ENCODE results near the gene EFR3B. TPM values are rescaled to one million over a fixed set of nuclear protein-coding genes. Genes with fewer than 3 reads are reported as not detected.
"Not testable (repeated sequence)": the region's sequence is repeated elsewhere in the genome, so short reads cannot be mapped to it uniquely, and the experiment has no call there.

The EFR3B gene
- total RNA-seq, 1 donor from 2014 or later = 15.4 TPM

DNA sequence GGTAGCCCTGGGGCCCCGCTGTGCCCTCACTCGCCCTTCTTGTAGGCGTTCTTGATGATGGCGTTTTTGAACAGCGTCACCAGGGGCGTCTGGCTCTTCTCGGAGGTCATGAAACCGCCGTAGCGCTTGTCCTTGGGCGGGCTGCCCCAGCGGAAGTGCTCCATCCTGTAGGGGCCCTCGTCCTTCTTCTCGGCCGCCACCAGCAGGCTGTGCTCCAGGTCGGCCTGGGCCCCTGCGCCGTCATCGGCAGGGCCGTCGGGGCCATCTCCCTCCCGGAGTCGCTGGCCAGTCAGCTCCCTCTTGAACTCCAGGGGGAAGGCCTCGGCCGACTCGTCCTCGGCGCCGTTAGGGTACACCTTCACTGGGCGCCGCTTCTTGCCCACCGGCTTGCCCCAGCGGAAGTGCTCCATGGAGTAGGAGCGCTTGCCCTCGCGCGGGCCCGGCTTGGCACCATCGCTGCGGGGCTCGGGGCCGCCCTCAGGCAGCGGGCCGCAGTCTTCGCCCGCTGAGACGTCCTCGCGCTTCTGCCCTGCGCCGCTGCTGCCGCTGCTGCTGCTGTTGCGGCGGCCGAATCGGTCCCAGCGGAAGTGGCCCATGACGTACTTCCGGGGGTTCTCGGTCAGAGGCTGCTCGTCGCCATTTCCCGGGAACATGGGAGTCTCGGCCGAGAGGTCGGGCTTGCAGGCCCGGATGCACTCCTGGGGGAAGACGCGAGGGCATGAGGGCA lies 119.3 kb downstream of the EFR3B start:
- Mint-ChIP-seq H3K4me1 (peaks cover 13% of the 10 kb centered on the region), H3K27me3 (ENCODE audit: low read depth) (peaks cover 25% of the 10 kb centered on the region), H3K27ac (no peak overlapping the region), H3K9me3 (no peaks in the 10 kb centered on the region), H3K36me3 (no peaks in the 10 kb centered on the region), H3K4me3 (no peak overlapping the region)
- TF ChIP-seq, protein P1, sequence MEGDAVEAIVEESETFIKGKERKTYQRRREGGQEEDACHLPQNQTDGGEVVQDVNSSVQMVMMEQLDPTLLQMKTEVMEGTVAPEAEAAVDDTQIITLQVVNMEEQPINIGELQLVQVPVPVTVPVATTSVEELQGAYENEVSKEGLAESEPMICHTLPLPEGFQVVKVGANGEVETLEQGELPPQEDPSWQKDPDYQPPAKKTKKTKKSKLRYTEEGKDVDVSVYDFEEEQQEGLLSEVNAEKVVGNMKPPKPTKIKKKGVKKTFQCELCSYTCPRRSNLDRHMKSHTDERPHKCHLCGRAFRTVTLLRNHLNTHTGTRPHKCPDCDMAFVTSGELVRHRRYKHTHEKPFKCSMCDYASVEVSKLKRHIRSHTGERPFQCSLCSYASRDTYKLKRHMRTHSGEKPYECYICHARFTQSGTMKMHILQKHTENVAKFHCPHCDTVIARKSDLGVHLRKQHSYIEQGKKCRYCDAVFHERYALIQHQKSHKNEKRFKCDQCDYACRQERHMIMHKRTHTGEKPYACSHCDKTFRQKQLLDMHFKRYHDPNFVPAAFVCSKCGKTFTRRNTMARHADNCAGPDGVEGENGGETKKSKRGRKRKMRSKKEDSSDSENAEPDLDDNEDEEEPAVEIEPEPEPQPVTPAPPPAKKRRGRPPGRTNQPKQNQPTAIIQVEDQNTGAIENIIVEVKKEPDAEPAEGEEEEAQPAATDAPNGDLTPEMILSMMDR (IDR thresholded peaks at IDR 0.05; ENCODE audit: unreplicated experiment) = no peak
- no peak for DNase-seq (ENCODE audit: low spot score in 2 of 2, unreplicated experiment in 2 of 2)

DNA sequence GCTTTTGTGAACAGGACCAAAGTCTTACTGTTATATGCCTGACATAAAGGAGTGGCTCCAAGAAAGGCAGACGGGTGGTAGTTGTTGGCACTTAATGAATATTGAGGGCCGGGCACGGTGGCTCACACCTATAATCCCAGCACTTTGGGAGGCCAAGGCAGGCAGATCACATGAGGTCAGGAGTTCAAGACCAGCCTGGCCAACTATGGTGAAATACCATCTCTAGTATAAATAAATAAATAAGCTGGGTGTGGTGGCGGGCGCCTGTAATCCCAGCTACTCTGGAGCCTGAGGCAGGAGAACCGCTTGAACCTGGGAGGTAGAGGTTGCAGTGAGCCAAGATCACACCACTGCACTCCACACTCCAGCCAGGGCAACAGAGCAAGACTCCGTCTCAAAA lies 120.2 kb downstream of the EFR3B start:
- H3K36me3 Mint-ChIP-seq; DNase-seq (ENCODE audit: low spot score in 2 of 2, unreplicated experiment in 2 of 2); H3K27ac Mint-ChIP-seq; H3K9me3 Mint-ChIP-seq; H3K4me3 Mint-ChIP-seq: not testable (repeated sequence)
- peaks cover 13% of the 10 kb centered on the region for H3K4me1 Mint-ChIP-seq
- H3K27me3 Mint-ChIP-seq (ENCODE audit: low read depth) = peaks cover 34% of the 10 kb centered on the region

DNA sequence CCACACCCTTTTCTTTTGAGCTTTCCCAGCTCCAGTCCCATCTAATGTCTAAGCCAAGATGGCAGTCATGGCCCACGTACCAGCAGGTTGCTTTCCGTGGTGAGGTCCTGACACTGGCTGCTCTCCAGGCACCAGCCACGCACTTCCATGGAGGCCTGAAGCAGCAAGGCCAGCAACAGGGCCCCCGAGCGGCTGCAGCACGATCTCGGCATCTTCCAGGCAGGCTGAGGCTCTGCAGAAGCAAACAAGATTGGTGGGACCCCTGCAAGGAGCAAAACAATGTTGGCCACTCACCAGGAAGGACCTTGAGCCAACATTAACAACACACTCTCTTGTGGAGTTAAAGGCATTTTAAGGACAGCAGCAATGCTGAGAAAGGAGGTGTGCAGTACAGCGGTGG lies 122.7 kb downstream of the EFR3B start:
- peaks cover 59% of the 10 kb centered on the region for H3K27me3 Mint-ChIP-seq (ENCODE audit: low read depth)
- H3K4me3 Mint-ChIP-seq = no peak overlapping the region
- TF ChIP-seq, protein P1 (IDR thresholded peaks at IDR 0.05; ENCODE audit: unreplicated experiment) = no peak
- peaks cover 18% of the 10 kb centered on the region for H3K4me1 Mint-ChIP-seq
- H3K27ac Mint-ChIP-seq = no peak overlapping the region
- no peaks in the 10 kb centered on the region for H3K36me3 Mint-ChIP-seq
- H3K9me3 Mint-ChIP-seq = no peaks in the 10 kb centered on the region
- no peak for DNase-seq (ENCODE audit: low spot score in 2 of 2, unreplicated experiment in 2 of 2)

DNA sequence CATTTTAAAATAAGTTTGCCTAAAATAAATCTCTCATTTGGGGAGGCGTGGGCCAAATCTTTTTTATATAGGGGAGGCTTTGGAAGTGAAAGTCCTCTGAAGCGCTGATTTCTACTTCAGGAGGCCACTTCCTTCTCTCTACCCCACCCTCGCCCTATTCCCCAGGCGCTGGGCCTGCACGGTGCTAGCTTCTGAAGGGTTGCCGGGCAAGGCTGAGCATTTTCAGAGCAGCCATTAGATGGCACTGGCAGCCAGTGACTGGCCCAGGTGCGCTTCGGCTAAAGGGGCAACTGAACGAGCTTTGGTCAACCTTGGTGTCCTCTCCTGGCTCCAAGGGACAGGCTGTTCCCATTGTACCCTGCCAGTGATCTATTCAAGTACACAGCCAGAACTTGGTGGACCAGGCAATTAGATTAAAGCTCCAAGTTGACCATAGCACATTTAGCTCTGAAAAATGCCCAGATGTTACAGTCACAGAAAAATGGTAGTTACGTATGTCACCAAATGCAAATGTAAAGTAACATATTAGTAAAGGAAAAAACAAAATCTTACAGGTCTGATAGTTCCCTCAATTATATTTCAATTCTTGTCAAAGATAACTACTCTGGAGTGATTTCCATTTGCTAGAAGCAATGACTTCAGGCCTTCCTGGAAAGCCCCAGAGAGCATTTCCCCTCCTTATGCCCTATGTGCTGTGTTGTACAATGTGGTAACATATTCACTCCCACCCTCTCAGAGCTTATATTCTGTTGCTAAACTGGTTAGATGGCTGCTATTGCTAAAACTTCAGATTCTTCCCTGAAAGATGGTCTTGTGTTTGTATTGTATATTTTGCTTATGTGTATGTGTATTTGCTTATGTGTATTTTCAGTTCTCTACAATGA lies 124.4 kb downstream of the EFR3B start:
- Mint-ChIP-seq H3K4me3 (no peak overlapping the region), H3K27ac (no peak overlapping the region), H3K27me3 (ENCODE audit: low read depth) (peaks cover 75% of the 10 kb centered on the region), H3K4me1 (peaks cover 6% of the 10 kb centered on the region), H3K9me3 (no peaks in the 10 kb centered on the region), H3K36me3 (no peaks in the 10 kb centered on the region)
- TF ChIP-seq, protein P1 (IDR thresholded peaks at IDR 0.05; ENCODE audit: unreplicated experiment) = no peak
- no peak for DNase-seq (ENCODE audit: low spot score in 2 of 2, unreplicated experiment in 2 of 2)

DNA sequence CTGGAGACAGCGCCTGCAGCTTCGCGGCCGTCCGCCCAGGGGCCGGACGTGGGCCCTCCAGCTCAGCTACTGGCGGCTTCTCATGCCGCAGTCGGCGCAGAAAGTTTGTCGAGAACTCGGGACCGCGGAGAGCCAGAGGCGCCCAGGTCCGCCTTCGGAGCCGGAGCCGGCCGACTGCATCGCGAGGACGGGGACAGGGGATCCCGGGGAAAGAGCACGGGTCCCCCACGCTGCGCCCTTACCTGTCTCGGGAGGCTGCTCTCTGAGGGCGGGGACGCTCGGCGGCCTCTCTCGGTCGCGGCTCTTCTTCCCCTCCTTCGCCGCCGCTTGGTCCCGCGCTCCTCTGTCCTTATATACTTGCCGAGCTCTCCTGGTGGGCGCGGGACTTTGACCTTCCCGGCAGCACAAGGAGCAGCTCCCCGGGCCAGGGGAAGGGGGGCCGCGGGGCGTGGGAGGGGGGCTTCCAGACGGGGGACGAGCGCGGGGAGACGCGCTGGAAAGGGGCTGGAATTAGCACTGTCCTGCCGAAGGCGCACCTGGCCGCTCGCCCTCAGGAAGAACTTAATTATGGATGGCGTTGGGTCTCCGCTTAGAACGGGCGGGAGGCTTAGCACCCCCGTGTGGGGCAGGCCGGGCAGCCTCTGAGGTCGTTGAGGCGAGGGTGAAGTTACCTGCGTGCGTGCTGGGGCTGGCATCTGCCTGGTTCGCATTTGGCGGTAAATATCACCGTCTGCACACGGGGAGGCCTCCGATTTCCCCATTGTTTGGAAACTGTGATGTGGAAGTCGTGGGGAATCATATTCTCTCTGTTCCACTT lies 126.6 kb downstream of the EFR3B start, which contains the start of gene POMC:
Gene POMC, minus strand, starts transcription at position 325 of the 817 bp plus-strand sequence. CDS start 3,808 bp downstream, outside the sequence.
- H3K27me3 Mint-ChIP-seq (ENCODE audit: low read depth) = peaks cover 91% of the 10 kb centered on the region
- peak; percentile 33 to 54 for DNase-seq (ENCODE audit: low spot score in 2 of 2, unreplicated experiment in 2 of 2)
- no peaks in the 10 kb centered on the region for H3K9me3 Mint-ChIP-seq

More for the DNA sequence above, 126.6 kb downstream of the EFR3B start, which contains the start of gene POMC:
- Mint-ChIP-seq H3K4me1 (peaks cover 6% of the 10 kb centered on the region), H3K36me3 (no peaks in the 10 kb centered on the region), H3K4me3 (peak within 1 kb of the TSS; percentile 73), H3K27ac (no peak within 1 kb of the TSS)
- TF ChIP-seq, protein P1 (IDR thresholded peaks at IDR 0.05; ENCODE audit: unreplicated experiment) = no peak

All from mesothelial cell of epicardium (in vitro differentiated cells).